NCI-H1694 treated with DMSO at 0.1 percent for 48 hours (cell line): ENCODE measurements around the gene FOXD3.

Experiments used
- DNase-seq: peaks from one replicate; lab custom pipeline; 2025; lab: John Stamatoyannopoulos, UW

FOXD3 gene

DNA sequence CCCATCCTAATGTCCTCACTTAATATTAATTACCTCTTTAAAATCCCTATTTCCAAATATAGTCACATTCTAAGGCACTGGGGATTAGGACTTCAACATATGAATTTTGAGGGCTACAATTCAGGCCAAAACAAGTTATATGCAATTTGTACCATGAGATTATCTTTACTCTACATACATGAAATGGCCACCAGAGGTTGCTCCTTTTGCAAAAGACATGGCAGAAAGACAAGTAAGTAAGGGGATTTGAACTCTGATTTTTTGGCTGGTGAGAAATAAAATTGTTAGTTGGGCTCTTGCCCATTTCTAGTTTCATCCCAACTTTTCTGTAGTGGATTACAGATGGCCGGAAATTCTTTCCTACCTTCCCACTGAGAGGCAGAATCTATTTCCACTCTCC lies 40.2 kb downstream of the FOXD3 start:
- DNase-seq, result no peak

DNA sequence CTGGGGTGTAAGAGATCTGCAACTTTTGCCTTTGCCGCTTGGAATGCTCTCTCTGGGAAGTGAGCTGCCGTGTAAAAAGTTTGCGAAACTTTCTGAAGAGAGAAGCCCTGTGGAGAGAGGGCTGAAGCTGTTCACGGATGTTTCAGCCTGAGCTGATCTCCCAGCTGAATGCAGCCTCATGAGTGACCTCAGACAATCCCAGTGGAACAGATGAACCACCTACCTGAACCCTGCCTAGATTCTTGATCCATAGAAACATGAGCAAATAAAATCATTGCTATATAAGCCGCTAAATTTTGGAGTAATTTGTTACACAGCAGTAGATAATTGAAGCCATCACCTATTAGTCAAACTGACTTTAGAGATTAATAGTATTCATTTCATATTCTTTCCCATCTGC lies 40.6 kb downstream of the FOXD3 start:
- DNase-seq, result no peak

- DNase-seq, result no peak
Observed at GRCh38 chr1:63366908-63367214, 44.5 kb downstream of the FOXD3 start.

- peak; percentile 86 for DNase-seq
Observed at GRCh38 chr1:63367215-63368103, 45.1 kb downstream of the FOXD3 start, which contains the start of gene ALG6. TSS of gene ALG6 (plus strand) at chr1:63367627. CDS start at chr1:63370978, 3,351 bp downstream.

- peak; percentile 27 for DNase-seq
Observed at GRCh38 chr1:63368131-63368530, 45.8 kb downstream of the FOXD3 start.
